Right atrium auricular region (tissue), 2 donors: Measurements from ENCODE around the gene STK38L. TPM values are rescaled to one million over a fixed set of nuclear protein-coding genes. Genes with fewer than 3 reads are reported as not detected.

Experiments used
- DNase-seq: peaks from one replicate; pipeline ENCODE4 v3.0.0-alpha.2; 2019; ENCODE audit warnings: low spot score
- H3K27ac ChIP-seq, 2 donors: fragments of 200-600 bp; sonication (generic); 1 replicate in 1 of 2; 2 replicates in 1 of 2; pipeline ENCODE4 v1.5.1; 2016 to 2019
- H3K27me3 ChIP-seq, 2 donors: fragments of 200-600 bp; sonication (generic); one replicate each; pipeline versions ENCODE4 v1.5.1 to v1.6.0; 2017 to 2019
- H3K36me3 ChIP-seq: fragments of 200-600 bp; sonication (generic); one replicate; pipeline ENCODE4 v1.5.1; 2016
- H3K4me1 ChIP-seq, 2 donors: fragments of 200-600 bp; sonication (generic); one replicate each; pipeline versions ENCODE4 v1.5.1 to v1.6.0; 2017 to 2019
- H3K4me3 ChIP-seq, 2 donors: fragments of 200-600 bp; sonication (generic); 1 replicate in 1 of 2; 2 replicates in 1 of 2; pipeline ENCODE4 v1.5.1; 2017 to 2019; ENCODE audit warnings: mild to moderate bottlenecking in 1 of 2, moderate library complexity in 1 of 2
- H3K9me3 ChIP-seq, 2 donors: fragments of 200-600 bp; sonication (generic); one replicate each; pipeline ENCODE4 v1.5.1; 2019
- CTCF ChIP-seq, 2 donors: fragments of 200-600 bp; sonication (generic); IDR thresholded peaks; one replicate each; pipeline ENCODE4 v1.5.1; 2019; ENCODE audit warnings: antibody characterized with exemption in 2 of 2
- total RNA-seq, 2 donors: library from RNA; depleted of rRNA; stranded (reverse); fragments of >200 nt; gene quantifications; one replicate each; pipeline ENCODE4 v1.1.0, GENCODE V29; 2016

Gene STK38L
- total RNA-seq, 2 donors from 2014 or later: 65.9 to 93.2 TPM

- H3K4me1 ChIP-seq: peaks cover 0 to 70% of the 10 kb centered on the region in 2 donors
- no peak for TF ChIP-seq CTCF (IDR thresholded peaks at IDR 0.05)
Observed at GRCh38 chr12:27257104-27257843, 13.2 kb downstream of the STK38L start.

GRCh38 chr12:27260746-27261145, 16.7 kb downstream of the STK38L start:
- Histone ChIP-seq H3K27me3 (no peaks in the 10 kb centered on the region), H3K27ac (peak overlapping the region; percentile 49 to 74), H3K4me1 (peaks cover 0 to 52% of the 10 kb centered on the region in 2 donors), H3K9me3 (no peaks in the 10 kb centered on the region), H3K36me3 (peaks cover 11% of the 10 kb centered on the region), H3K4me3 (no peak overlapping the region)
- TF ChIP-seq CTCF (IDR thresholded peaks at IDR 0.05): no peak
- DNase-seq: no peak

More at GRCh38 chr12:27257104-27257843, 13.2 kb downstream of the STK38L start:
- Histone ChIP-seq H3K4me3 (no peak overlapping the region), H3K9me3 (no peaks in the 10 kb centered on the region), H3K36me3 (peaks cover 8% of the 10 kb centered on the region), H3K27ac (peak overlapping the region in 1 of 2 donors; percentile 26), H3K27me3 (no peaks in the 10 kb centered on the region)
- DNase-seq: no peak

DNA sequence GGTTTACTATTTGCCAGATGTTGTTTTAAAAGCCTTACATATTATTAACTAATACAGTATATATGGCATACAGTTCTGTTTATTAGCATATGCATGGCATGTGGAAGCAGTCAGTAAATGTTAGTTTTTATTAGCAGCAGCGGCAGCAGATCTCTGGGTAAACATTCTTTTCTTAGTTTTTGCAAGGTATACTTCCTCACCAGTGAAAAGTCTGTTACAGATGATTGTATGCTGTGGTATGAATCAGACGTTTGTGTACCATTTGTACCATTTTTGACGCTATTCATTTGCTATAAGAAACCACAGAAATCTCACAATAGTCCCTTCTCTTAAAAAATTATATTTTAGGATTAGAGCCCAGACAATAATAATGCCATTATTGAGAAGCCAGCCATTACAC, 17.8 kb downstream of the STK38L start:
- Histone ChIP-seq H3K4me1 (peaks cover 0 to 43% of the 10 kb centered on the region in 2 donors), H3K9me3 (no peaks in the 10 kb centered on the region), H3K36me3 (peaks cover 13% of the 10 kb centered on the region), H3K4me3 (no peak overlapping the region), H3K27ac (peak overlapping the region in 1 of 2 donors; percentile 74), H3K27me3 (no peaks in the 10 kb centered on the region)
- TF ChIP-seq CTCF (IDR thresholded peaks at IDR 0.05): no peak
- no peak for DNase-seq

DNA sequence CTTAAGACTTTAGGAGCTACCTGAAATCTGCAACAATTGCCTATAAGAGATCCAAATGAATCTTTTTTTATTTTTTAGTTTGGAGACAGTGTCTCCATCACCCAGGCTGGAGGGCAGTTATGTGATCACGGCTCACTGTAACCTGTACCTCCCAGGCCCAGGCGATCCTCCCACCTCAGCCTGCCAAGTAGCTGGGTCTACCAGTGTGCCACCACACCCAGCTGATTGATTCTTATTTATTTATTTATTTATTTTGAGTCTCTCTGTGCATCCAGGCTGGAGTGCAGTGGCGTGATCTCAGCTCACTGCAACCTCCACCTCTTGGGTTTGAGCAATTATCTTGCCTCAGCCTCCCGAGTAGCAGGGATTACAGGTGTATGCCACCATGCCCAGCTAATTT, 26.1 kb downstream of the STK38L start:
- H3K27me3 ChIP-seq: no peaks in the 10 kb centered on the region
- H3K27ac ChIP-seq: no peak overlapping the region
- H3K4me1 ChIP-seq: peaks cover 0 to 38% of the 10 kb centered on the region in 2 donors
- TF ChIP-seq CTCF (IDR thresholded peaks at IDR 0.05): no peak
- H3K36me3 ChIP-seq: peaks cover 16% of the 10 kb centered on the region
- DNase-seq: no peak
- H3K4me3 ChIP-seq: no peak overlapping the region
- H3K9me3 ChIP-seq: no peaks in the 10 kb centered on the region

DNA sequence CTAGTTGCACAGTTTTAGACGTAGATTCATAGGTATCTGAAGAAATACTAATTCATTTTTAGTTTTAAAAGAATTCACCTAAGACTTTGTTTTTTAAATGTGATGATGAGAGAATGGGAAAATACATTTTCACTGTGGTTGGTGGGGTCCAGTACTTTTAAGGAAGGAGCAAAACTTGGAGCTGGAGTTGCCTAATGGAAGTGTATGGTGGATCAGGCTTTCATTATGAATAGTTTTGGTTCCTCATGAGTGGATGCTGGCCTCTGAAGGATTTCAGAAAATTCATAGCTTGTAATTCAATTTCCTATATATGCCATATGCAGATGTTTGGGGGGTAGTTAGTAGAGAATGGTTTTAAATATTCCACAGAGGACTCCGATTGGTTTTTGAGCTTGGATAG, 27.1 kb downstream of the STK38L start:
- H3K9me3 ChIP-seq: no peaks in the 10 kb centered on the region
- no peak for TF ChIP-seq CTCF (IDR thresholded peaks at IDR 0.05)
- peak overlapping the region; percentile 61 to 74 for H3K27ac ChIP-seq
- peaks cover 0 to 49% of the 10 kb centered on the region in 2 donors for H3K4me1 ChIP-seq
- no peak overlapping the region for H3K4me3 ChIP-seq
- DNase-seq: no peak
- peaks cover 11% of the 10 kb centered on the region for H3K36me3 ChIP-seq
- no peaks in the 10 kb centered on the region for H3K27me3 ChIP-seq
